ENCODE data around the gene WDR36. TPM values are rescaled to one million over a fixed set of nuclear protein-coding genes. Genes with fewer than 3 reads are reported as not detected.
"Not testable (repeated sequence)": the region's sequence is repeated elsewhere in the genome, so short reads cannot be mapped to it uniquely, and the experiment has no call there.

The WDR36 gene
- total and polyA plus RNA-seq, 9 of the 15 experiments (the other 6 are each of a cell fraction or from before 2014, with no cell fraction given): 25.7 to 68.0 (median 41.5) TPM

DNA sequence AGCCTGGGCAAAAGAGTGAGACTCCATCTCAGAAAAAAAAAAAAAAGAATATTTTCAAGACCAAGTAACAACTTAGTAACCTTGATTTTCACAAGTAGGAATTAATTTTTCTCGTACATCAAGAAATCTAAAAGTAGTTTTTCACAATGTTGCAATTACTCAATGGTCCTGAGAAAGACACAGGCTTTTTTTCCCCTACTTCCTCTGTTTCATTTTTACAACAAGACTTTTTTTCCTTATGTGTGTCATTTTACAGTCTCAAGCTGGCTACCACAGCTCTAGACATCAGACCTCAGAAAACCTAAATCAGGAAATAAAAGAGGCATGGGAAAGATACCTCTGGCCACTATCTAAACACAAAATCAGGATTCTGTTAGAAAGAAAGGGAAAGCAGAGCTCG is 45.9 kb downstream of the WDR36 start:
- CTCF ChIA-PET (ENCODE audit: low intra/inter-chr PET ratio): interaction anchor here (0.6 kb wide), 1 partner anchor 594 kb away, joined by 3 read pairs; no protein-coding TSS in a partner anchor
- intact Hi-C loops (cut with micrococcal nuclease): no loop called here
- in situ Hi-C loops (cut with MboI): no loop called here

DNA sequence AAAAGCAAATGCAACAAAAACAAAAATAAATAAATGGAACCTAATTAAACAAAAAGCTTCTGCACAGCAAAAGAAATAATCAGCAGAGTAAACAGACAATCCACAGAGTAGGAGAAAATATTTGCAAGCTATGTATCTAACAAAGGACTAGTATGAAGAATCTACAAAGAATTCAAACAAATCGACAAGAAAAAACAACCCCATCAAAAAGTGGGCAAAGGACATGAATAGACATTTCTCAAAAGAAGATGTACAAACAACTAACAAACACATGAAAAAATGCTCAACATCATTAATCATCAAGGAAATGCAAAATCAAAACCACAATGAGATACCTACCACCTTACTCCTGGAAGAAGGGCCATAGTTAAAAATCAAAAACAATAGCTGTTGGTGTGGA is 49.3 kb downstream of the WDR36 start:
- H3K79me2 ChIP-seq (ENCODE audit: control insufficient read depth, insufficient read depth, low read length); in situ Hi-C loops (cut with MboI); CTCF ChIA-PET (ENCODE audit: low intra/inter-chr PET ratio); H3K4me2 ChIP-seq (ENCODE audit: insufficient read depth, low read length); H3K9me3 ChIP-seq (replicated peaks; ENCODE audit: control insufficient read depth, insufficient read depth, low read depth, low read length); H3K9ac ChIP-seq (ENCODE audit: insufficient read depth in 1 of 2, low read depth in 2 of 2, low read length in 2 of 2); H2AFZ ChIP-seq (ENCODE audit: low read depth, low read length); H3K4me1 ChIP-seq (replicated peaks in 1 of 2; ENCODE audit: control insufficient read depth in 2 of 2, insufficient read depth in 2 of 2, low read length in 2 of 2); H3K27me3 ChIP-seq (ENCODE audit: control insufficient read depth in 2 of 2, insufficient read depth in 2 of 2, low read length in 2 of 2); ATAC-seq; BruUV-seq (replicated peaks); POLR2A ChIA-PET; H4K20me1 ChIP-seq (replicated peaks; ENCODE audit: control insufficient read depth, insufficient read depth, low read length); H3K9me1 ChIP-seq (ENCODE audit: control insufficient read depth, insufficient read depth, low read length); FAIRE-seq; H3K27ac ChIP-seq (ENCODE audit: extremely low read depth, low read depth, low read length); DNase-seq (ENCODE audit: extremely low read depth in 1 of 4, low spot score in 3 of 4); H3K4me3 ChIP-seq; H3K36me3 ChIP-seq (ENCODE audit: control insufficient read depth, insufficient read depth, low read length): not testable (repeated sequence)
- intact Hi-C loops (cut with micrococcal nuclease): loop anchor here (5.0 kb wide), 1 partner anchor 384 kb away; no protein-coding TSS in a partner anchor
- 6% methylated on average over 1 of the region's 1 CpG for WGBS (ENCODE audit: insufficient coverage, low coverage, missing lambda C conversion rate)

More for the DNA sequence above, 45.9 kb downstream of the WDR36 start:
- Histone ChIP-seq H3K9ac (ENCODE audit: insufficient read depth in 1 of 2, low read depth in 2 of 2, low read length in 2 of 2) (no peak overlapping the region), H4K20me1 (replicated peaks; ENCODE audit: control insufficient read depth, insufficient read depth, low read length) (no peaks in the 10 kb centered on the region), H2AFZ (ENCODE audit: low read depth, low read length) (no peak overlapping the region), H3K9me1 (ENCODE audit: control insufficient read depth, insufficient read depth, low read length) (no peaks in the 10 kb centered on the region), H3K4me1 (replicated peaks in 1 of 2; ENCODE audit: control insufficient read depth in 2 of 2, insufficient read depth in 2 of 2, low read length in 2 of 2) (no peaks in the 10 kb centered on the region), H3K4me2 (ENCODE audit: insufficient read depth, low read length) (no peak overlapping the region), H3K4me3 (no peak overlapping the region), H3K36me3 (ENCODE audit: control insufficient read depth, insufficient read depth, low read length) (no peaks in the 10 kb centered on the region), H3K27me3 (ENCODE audit: control insufficient read depth in 2 of 2, insufficient read depth in 2 of 2, low read length in 2 of 2) (no peaks in the 10 kb centered on the region), H3K27ac (ENCODE audit: extremely low read depth, low read depth, low read length) (no peak overlapping the region), H3K9me3 (replicated peaks; ENCODE audit: control insufficient read depth, insufficient read depth, low read depth, low read length) (no peaks in the 10 kb centered on the region), H3K79me2 (ENCODE audit: control insufficient read depth, insufficient read depth, low read length) (no peaks in the 10 kb centered on the region)
- DNase-seq (ENCODE audit: extremely low read depth in 1 of 4, low spot score in 3 of 4): no peak
- ATAC-seq: no peak
- 0% methylated on average over 2 of the region's 2 CpGs for WGBS (ENCODE audit: insufficient coverage, low coverage, missing lambda C conversion rate)
- no peak for TF ChIP-seq ARID1B (IDR thresholded peaks at IDR 0.05)
- TF ChIP-seq, protein P1, sequence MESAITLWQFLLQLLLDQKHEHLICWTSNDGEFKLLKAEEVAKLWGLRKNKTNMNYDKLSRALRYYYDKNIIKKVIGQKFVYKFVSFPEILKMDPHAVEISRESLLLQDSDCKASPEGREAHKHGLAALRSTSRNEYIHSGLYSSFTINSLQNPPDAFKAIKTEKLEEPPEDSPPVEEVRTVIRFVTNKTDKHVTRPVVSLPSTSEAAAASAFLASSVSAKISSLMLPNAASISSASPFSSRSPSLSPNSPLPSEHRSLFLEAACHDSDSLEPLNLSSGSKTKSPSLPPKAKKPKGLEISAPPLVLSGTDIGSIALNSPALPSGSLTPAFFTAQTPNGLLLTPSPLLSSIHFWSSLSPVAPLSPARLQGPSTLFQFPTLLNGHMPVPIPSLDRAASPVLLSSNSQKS (CRISPR knock-in tag; IDR thresholded peaks at IDR 0.05): no peak
- TF ChIP-seq IFI16 (CRISPR knock-in tag; IDR thresholded peaks at IDR 0.05): no peak
- no peak for TF ChIP-seq TARDBP (IDR thresholded peaks at IDR 0.05)
- TF ChIP-seq, protein P2, sequence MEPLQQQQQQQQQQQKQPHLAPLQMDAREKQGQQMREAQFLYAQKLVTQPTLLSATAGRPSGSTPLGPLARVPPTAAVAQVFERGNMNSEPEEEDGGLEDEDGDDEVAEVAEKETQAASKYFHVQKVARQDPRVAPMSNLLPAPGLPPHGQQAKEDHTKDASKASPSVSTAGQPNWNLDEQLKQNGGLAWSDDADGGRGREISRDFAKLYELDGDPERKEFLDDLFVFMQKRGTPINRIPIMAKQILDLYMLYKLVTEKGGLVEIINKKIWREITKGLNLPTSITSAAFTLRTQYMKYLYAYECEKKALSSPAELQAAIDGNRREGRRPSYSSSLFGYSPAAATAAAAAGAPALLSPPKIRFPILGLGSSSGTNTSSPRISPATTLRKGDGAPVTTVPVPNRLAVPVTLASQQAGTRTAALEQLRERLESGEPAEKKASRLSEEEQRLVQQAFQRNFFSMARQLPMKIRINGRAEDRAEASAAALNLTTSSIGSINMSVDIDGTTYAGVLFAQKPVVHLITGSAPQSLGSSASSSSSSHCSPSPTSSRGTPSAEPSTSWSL (CRISPR knock-in tag; IDR thresholded peaks at IDR 0.05; ENCODE audit: borderline replicate concordance): no peak
- no peak for TF ChIP-seq ZNF384 (IDR thresholded peaks at IDR 0.05; ENCODE audit: low read depth, low read length)
- no peak for TF ChIP-seq MYNN (IDR thresholded peaks at IDR 0.05)
- TF ChIP-seq MYNN (CRISPR knock-in tag; IDR thresholded peaks at IDR 0.05): no peak
- BruUV-seq (replicated peaks): no TSS peak
- POLR2A ChIA-PET: interaction anchor here (0.6 kb wide), 1 partner anchor 1568 kb away, joined by 3 read pairs; no protein-coding TSS in a partner anchor
- FAIRE-seq: no peak
